MM.1S (cell line): ENCODE measurements around the gene RAB8A.

ENCODE experiments used
- EZH2 ChIP-seq: fragments of 300-600 bp; sonication (generic); optimal IDR thresholded peaks from 2 replicates; pipeline ENCODE3; 2017; ENCODE audit warnings: low read depth, mild to moderate bottlenecking, antibody characterized with exemption, low read length, mixed read lengths
- EZH2phosphoT487 ChIP-seq: fragments of 300-600 bp; sonication (generic); IDR thresholded peaks from 2 replicates; pipeline ENCODE4 v1.6.1; 2018; ENCODE audit warnings: antibody characterized with exemption, low read length
- TF ChIP-seq, protein P1 (sequence below): fragments of 300-600 bp; sonication (generic); IDR thresholded peaks from 2 replicates; pipeline ENCODE4 v1.5.1; 2016; ENCODE audit warnings: antibody characterized with exemption, low read length, mixed read lengths

- no peak for TF ChIP-seq EZH2phosphoT487
- TF ChIP-seq, protein P1, sequence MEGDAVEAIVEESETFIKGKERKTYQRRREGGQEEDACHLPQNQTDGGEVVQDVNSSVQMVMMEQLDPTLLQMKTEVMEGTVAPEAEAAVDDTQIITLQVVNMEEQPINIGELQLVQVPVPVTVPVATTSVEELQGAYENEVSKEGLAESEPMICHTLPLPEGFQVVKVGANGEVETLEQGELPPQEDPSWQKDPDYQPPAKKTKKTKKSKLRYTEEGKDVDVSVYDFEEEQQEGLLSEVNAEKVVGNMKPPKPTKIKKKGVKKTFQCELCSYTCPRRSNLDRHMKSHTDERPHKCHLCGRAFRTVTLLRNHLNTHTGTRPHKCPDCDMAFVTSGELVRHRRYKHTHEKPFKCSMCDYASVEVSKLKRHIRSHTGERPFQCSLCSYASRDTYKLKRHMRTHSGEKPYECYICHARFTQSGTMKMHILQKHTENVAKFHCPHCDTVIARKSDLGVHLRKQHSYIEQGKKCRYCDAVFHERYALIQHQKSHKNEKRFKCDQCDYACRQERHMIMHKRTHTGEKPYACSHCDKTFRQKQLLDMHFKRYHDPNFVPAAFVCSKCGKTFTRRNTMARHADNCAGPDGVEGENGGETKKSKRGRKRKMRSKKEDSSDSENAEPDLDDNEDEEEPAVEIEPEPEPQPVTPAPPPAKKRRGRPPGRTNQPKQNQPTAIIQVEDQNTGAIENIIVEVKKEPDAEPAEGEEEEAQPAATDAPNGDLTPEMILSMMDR = no peak
- TF ChIP-seq EZH2 = no peak
These were observed 45.9 kb downstream of the RAB8A start for GRCh38 chr19:16157601-16158000.
